Fibroblast of villous mesenchyme (primary cell): ENCODE results near the gene ANGPT4. TPM values are rescaled to one million over a fixed set of nuclear protein-coding genes. Genes with fewer than 3 reads are reported as not detected.

ENCODE experiments used
- DNase-seq: peaks from one replicate; pipeline ENCODE4 v3.0.0-alpha.2; 2010; ENCODE audit warnings: low read depth
- H3K4me3 ChIP-seq: 2 replicates; pipeline ENCODE4 v1.5.1; 2011; ENCODE audit warnings: low read depth, mild to moderate bottlenecking, low read length
- total RNA-seq: library from RNA; depleted of rRNA; stranded (reverse); fragments of >200 nt; gene quantifications from 2 replicates; pipeline ENCODE4 v1.2.3, GENCODE V29; 2012
- TF ChIP-seq, protein P1 (sequence below): IDR thresholded peaks from 2 replicates; pipeline ENCODE4 v1.5.1; 2012; ENCODE audit warnings: low read depth, mild to moderate bottlenecking, low read length; ENCODE audit not compliant: insufficient read depth

The ANGPT4 gene
- total RNA-seq, 1 donor: not detected

DNA sequence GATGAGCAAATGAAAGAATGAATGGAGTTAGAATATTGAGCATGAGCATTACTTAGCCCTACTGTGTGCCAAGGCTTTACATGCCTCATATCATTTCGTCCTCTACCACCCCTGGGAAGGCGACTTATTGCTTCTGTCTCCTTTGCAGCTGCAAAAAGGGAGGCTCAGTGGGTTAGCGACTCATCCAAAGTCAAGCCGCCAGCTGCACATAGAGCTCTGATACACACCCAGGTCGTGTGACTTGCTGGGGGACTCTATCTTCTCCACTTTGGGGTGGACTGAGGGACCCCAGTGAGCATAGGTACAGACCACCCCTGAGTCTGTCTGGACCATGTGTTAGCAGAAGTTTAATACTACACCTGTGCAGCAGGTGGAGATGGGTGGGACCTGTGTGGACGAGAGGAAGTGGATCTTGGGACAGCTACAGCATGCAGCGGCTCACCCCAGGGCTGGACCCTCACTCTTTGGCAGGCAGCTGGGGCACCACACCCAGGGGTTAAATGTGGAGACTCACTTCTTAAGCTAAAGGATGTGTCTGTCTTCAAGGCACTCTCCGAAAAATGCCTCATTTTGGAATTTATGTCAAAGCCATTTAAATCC is 36.2 kb upstream of the ANGPT4 start:
- no peak overlapping the region for H3K4me3 ChIP-seq
- DNase-seq: no peak
- TF ChIP-seq, protein P1, sequence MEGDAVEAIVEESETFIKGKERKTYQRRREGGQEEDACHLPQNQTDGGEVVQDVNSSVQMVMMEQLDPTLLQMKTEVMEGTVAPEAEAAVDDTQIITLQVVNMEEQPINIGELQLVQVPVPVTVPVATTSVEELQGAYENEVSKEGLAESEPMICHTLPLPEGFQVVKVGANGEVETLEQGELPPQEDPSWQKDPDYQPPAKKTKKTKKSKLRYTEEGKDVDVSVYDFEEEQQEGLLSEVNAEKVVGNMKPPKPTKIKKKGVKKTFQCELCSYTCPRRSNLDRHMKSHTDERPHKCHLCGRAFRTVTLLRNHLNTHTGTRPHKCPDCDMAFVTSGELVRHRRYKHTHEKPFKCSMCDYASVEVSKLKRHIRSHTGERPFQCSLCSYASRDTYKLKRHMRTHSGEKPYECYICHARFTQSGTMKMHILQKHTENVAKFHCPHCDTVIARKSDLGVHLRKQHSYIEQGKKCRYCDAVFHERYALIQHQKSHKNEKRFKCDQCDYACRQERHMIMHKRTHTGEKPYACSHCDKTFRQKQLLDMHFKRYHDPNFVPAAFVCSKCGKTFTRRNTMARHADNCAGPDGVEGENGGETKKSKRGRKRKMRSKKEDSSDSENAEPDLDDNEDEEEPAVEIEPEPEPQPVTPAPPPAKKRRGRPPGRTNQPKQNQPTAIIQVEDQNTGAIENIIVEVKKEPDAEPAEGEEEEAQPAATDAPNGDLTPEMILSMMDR: no peak

DNA sequence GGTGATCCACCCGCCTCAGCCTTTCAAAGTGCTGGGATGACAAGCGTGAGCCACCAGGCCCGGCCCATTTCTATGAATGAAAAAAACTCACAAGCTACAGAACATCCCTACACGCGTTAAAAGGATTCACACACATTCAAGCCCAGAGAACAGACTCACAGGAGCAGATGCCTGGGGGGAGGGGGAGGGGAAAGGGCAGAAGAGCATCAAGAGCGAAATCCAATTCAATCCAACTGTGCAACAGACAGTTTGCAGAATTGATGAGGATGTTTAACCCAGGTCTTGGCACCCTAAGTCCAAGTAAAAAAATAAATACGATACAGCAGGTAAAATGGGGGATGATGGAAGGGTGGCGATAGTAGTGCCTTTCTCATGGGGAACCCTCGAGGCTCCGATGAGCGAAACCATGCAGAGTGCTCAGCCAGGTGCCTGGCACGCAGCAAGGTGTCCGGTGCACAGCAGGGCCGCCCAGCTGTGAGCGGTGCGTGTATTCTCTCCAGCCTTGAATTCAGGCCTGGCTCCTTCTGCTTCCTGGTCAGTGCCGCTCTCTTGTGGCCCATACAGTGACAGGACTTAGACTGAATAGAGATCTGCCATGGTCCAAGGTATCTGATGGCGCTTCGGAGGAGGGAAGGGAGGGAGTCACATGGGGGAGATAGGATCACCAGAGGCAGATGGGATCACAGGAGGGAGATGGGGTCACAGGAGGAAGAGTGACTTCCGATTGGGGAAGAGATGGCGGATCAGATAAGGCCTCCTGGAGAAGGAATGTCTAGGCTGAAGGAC is 35.4 kb upstream of the ANGPT4 start:
- TF ChIP-seq, protein P1: no peak
- no peak for DNase-seq

DNA sequence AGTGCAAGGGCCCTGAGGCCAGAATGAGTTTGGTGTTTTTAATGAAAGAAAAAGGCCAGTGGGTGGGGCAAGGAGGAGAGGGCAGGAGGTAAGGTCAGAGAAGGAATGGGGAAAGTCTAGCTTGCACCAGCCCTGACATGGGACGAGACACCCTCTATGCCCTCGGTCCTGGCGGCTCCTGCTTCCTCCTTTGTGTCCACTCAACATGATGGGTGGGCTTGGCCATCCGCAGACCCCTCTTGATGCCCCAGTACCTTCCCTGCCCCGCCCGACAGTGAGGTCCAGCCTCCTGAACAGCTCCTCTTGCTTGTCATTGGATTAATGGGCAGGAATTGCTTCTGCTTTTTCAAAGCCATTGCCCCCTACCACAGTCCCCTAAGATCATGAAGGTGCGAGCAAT is 33.6 kb upstream of the ANGPT4 start:
- TF ChIP-seq, protein P1: no peak
- no peak overlapping the region for H3K4me3 ChIP-seq
- DNase-seq: no peak

More for the DNA sequence above, 35.4 kb upstream of the ANGPT4 start:
- no peak overlapping the region for H3K4me3 ChIP-seq

DNA sequence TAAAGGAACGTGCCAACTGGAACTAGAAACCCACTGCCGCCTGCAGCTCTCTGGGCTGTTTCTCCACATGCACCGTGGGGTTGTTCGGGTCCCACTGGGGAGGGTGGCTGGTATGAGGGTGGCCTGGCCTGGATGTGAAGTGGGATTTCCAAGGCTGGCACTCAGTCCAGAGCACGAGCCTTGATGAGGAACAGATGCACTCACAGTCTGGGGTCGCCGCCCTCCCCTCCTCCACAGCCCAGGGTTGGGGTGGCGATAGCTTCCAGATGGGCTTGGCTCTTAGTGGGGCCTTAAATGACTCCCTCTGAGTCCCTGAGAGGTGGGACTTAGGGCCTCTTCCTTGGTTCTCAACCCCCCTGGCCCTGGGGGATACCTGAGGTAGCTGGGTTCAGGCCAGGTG is 30.7 kb upstream of the ANGPT4 start:
- H3K4me3 ChIP-seq: no peak overlapping the region
- TF ChIP-seq, protein P1: no peak
- DNase-seq: no peak

DNA sequence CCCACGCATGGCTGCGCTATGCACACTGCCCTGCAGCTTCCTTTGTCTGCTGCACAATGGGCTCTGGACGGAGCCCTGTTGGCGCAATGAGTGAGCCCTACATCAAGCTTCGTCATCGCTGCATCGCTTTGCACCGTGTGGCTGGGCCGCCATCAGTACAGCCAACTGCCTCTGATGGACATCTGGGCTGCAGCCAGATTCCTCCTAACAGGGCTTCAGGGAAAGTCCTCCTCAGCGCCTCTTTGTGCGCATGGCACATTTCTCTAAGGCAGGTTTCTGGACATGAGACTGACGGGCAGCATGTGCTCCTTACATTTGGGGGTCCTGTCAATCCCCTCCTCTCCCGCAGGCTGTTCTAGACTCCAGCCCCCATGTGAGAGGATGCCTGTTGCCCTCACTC is 29.7 kb upstream of the ANGPT4 start:
- H3K4me3 ChIP-seq: no peak overlapping the region
- no peak for DNase-seq
- TF ChIP-seq, protein P1: no peak

DNA sequence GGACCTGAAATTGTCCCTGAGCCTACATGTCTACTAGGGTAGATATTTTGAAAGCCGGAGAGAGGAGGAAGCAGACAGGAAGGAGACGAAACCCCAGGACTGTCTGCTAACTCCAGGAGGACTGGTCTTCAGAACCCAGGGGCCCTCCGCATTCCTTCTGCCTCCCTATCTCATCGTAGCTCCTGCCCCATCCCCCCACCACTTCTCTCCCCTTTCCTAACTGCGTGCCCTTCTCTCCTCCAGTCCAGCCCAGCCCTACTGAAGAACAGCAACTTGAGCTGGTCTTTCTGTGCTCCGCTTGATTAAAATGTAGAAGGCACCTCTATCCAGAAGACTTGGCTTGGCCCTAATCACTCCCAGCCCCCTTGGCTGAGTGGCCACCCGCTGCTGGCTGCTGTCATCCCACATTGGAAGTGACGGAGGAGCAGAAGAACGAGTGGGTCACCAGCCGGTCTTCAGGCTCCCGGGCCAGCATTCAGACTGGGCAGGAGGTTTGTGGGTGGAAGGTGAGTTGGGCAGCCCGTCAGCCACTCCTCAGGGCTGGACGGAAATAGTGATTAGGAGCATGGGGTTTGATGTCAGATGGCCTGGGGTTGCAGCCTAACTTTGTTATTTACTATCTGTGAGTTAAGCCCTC is 28.8 kb upstream of the ANGPT4 start:
- DNase-seq: no peak
- H3K4me3 ChIP-seq: no peak overlapping the region
- TF ChIP-seq, protein P1: no peak
